CD14-positive monocyte (primary cell): ENCODE measurements around the gene KRTAP4-9. TPM values are rescaled to one million over a fixed set of nuclear protein-coding genes. Genes with fewer than 3 reads are reported as not detected.
"Not testable (repeated sequence)": the region's sequence is repeated elsewhere in the genome, so short reads cannot be mapped to it uniquely, and the experiment has no call there.

ENCODE experiments used
- DNase-seq, 3 donors: peaks; one replicate each; pipeline ENCODE4 v3.0.0-alpha.2; 2011 to 2022
- H2AFZ ChIP-seq: 2 replicates; pipeline ENCODE4 v1.6.0; 2012; ENCODE audit warnings: mild to moderate bottlenecking, low read depth, low read length, inconsistent platforms; ENCODE audit not compliant: insufficient read depth, poor library complexity, severe bottlenecking
- H3K27ac ChIP-seq, 2 donors: 1 replicate in 1 of 2; 2 replicates in 1 of 2; pipeline ENCODE4 v1.5.1; 2012 to 2013; ENCODE audit warnings: low read length in 2 of 2, control low read depth in 1 of 2, inconsistent platforms in 1 of 2, low read depth in 1 of 2, mild to moderate bottlenecking in 1 of 2
- H3K27me3 ChIP-seq, 2 donors: one replicate each; pipeline versions ENCODE4 v1.6.0 to v1.6.1; 2011 to 2013; ENCODE audit warnings: low read length in 2 of 2; ENCODE audit not compliant: control insufficient read depth in 2 of 2, insufficient read depth in 2 of 2
- H3K36me3 ChIP-seq, 2 donors: replicated peaks in 1 of 2; 1 replicate in 1 of 2; 2 replicates in 1 of 2; pipeline versions ENCODE4 v1.5.1 to v1.6.1; 2012 to 2013; ENCODE audit warnings: low read length in 2 of 2, control low read depth in 1 of 2, inconsistent platforms in 1 of 2, mild to moderate bottlenecking in 1 of 2; ENCODE audit not compliant: insufficient read depth in 2 of 2, control insufficient read depth in 1 of 2
- H3K4me1 ChIP-seq, 2 donors: 1 replicate in 1 of 2; 2 replicates in 1 of 2; pipeline versions ENCODE4 v1.5.1 to v1.6.1; 2012 to 2013; ENCODE audit warnings: low read length in 2 of 2, control low read depth in 1 of 2, inconsistent platforms in 1 of 2, mild to moderate bottlenecking in 1 of 2, moderate library complexity in 1 of 2; ENCODE audit not compliant: insufficient read depth in 2 of 2, control insufficient read depth in 1 of 2
- H3K4me2 ChIP-seq: replicated peaks from 2 replicates; pipeline ENCODE3; 2012; ENCODE audit warnings: low read length, moderate library complexity, mild to moderate bottlenecking; ENCODE audit not compliant: poor library complexity, severe bottlenecking; ENCODE audit errors: extremely low read depth
- H3K4me3 ChIP-seq, 3 experiments: fragments of 200-600 bp in 1 of 3; sonication (generic) in 1 of 3; replicated peaks in 1 of 3; 1 replicate in 2 of 3; 2 replicates in 1 of 3; pipeline ENCODE4 v1.5.1; 2011 to 2013; ENCODE audit warnings: low read length in 3 of 3, mild to moderate bottlenecking in 3 of 3, control low read depth in 2 of 3, low read depth in 2 of 3, inconsistent platforms in 1 of 3, moderate library complexity in 1 of 3
- H3K79me2 ChIP-seq: 2 replicates; pipeline ENCODE4 v1.6.0; 2012; ENCODE audit warnings: mild to moderate bottlenecking, control low read depth, inconsistent platforms, low read length, moderate library complexity; ENCODE audit not compliant: insufficient read depth
- H3K9ac ChIP-seq: 2 replicates; pipeline ENCODE4 v1.6.0; 2017; ENCODE audit warnings: low read length, mild to moderate bottlenecking; ENCODE audit not compliant: insufficient read depth, poor library complexity, severe bottlenecking
- H3K9me3 ChIP-seq, 2 donors: replicated peaks in 1 of 2; 1 replicate in 1 of 2; 2 replicates in 1 of 2; pipeline versions ENCODE4 v1.5.1 to v1.6.1; 2012 to 2013; ENCODE audit warnings: low read length in 2 of 2, control low read depth in 1 of 2; ENCODE audit not compliant: control insufficient read depth in 1 of 2, insufficient read depth in 1 of 2
- H4K20me1 ChIP-seq: 2 replicates; pipeline ENCODE4 v1.6.0; 2012; ENCODE audit warnings: mild to moderate bottlenecking, low read length, control low read depth, moderate library complexity; ENCODE audit not compliant: insufficient read depth
- H3K27ac Mint-ChIP-seq, 7 donors: one replicate each; pipeline ENCODE4 v1.8.0; 2020; ENCODE audit warnings: mild to moderate bottlenecking in 7 of 7, mixed read lengths in 7 of 7, moderate library complexity in 6 of 7, inconsistent platforms in 2 of 7
- H3K27me3 Mint-ChIP-seq, 3 donors: one replicate each; pipeline ENCODE4 v1.8.0; 2021 to 2022; ENCODE audit warnings: low read depth in 3 of 3, mild to moderate bottlenecking in 3 of 3, mixed read lengths in 3 of 3, moderate library complexity in 3 of 3, inconsistent platforms in 1 of 3
- H3K36me3 Mint-ChIP-seq, 2 donors: one replicate each; pipeline ENCODE4 v1.8.0; 2020; ENCODE audit warnings: mixed read lengths in 2 of 2, inconsistent platforms in 1 of 2, mild to moderate bottlenecking in 1 of 2
- H3K4me1 Mint-ChIP-seq: one replicate; pipeline ENCODE4 v1.8.0; 2020; ENCODE audit warnings: mild to moderate bottlenecking, mixed read lengths
- H3K4me3 Mint-ChIP-seq, 2 donors: one replicate each; pipeline ENCODE4 v1.8.0; 2020; ENCODE audit warnings: mild to moderate bottlenecking in 2 of 2, mixed read lengths in 2 of 2, moderate library complexity in 1 of 2
- H3K9me3 Mint-ChIP-seq, 7 donors: one replicate each; pipeline ENCODE4 v1.8.0; 2020 to 2022; ENCODE audit warnings: mixed read lengths in 7 of 7, mild to moderate bottlenecking in 6 of 7, moderate library complexity in 6 of 7, inconsistent platforms in 2 of 7
- WGBS: methylation state at CpG from one replicate; pipeline ENCODE4 v1.1.5; 2013; ENCODE audit warnings: missing lambda C conversion rate; ENCODE audit not compliant: insufficient coverage; 5-methylcytosine and 5-hydroxymethylcytosine counted together
- intact Hi-C, 2 donors: fragments of 100-400 bp; cut with micrococcal nuclease; formaldehyde crosslinking; loops; one replicate each; pipeline versions ENCODE4 v1.15.0 to v1.15.1; 2023
- polyA plus RNA-seq, 3 donors: library from polyadenylated mRNA; depleted of rRNA in 1 of 3; unstranded in 2 of 3; stranded (reverse) in 1 of 3; fragments of 300-500 nt in 2 of 3; fragments of >200 nt in 1 of 3; fragmentation: Illumina TruSeq in 2 of 3; gene quantifications; 1 replicate in 2 of 3; 2 replicates in 1 of 3; pipeline ENCODE4 v1.2.3, GENCODE V29; 2012 to 2021
- TF ChIP-seq, protein P1 (sequence below): fragments of 200-600 bp; IDR thresholded peaks from one replicate; pipeline ENCODE4 v1.8.0; 2022; ENCODE audit warnings: antibody characterized with exemption, mild to moderate bottlenecking

Gene KRTAP4-9
- polyA plus RNA-seq, 3 donors: not detected

DNA sequence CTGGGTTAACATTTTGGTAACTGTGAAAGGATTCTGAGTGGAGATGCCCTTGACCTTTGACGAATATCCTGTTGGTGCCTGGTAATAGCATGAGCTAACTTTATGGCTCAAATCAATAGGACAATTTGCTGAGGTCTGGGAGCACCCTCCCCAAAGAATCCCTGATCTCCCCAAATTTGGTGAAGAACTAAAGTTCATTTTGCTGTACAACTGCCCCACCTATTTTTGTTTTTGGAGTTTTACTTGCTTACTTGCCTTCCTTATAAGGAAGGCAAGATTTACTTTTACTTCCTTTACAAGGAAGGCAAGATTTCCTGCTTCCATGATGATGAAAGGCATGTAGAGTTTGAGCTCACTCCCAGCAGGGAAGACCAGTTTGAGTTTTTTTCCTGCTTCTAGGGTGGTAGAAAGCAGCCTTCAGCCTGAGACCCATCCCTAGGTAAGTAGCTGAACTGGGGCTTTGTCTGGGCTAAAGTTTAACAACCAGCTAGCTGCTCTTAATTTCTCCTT is 2.8 kb downstream of the KRTAP4-9 start:
- WGBS: no CpG with 5 or more reads among the region's 1 CpG
- intact Hi-C loops: no loop called here
- TF ChIP-seq, protein P1, sequence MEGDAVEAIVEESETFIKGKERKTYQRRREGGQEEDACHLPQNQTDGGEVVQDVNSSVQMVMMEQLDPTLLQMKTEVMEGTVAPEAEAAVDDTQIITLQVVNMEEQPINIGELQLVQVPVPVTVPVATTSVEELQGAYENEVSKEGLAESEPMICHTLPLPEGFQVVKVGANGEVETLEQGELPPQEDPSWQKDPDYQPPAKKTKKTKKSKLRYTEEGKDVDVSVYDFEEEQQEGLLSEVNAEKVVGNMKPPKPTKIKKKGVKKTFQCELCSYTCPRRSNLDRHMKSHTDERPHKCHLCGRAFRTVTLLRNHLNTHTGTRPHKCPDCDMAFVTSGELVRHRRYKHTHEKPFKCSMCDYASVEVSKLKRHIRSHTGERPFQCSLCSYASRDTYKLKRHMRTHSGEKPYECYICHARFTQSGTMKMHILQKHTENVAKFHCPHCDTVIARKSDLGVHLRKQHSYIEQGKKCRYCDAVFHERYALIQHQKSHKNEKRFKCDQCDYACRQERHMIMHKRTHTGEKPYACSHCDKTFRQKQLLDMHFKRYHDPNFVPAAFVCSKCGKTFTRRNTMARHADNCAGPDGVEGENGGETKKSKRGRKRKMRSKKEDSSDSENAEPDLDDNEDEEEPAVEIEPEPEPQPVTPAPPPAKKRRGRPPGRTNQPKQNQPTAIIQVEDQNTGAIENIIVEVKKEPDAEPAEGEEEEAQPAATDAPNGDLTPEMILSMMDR: no peak
- H3K36me3 ChIP-seq: no peaks in the 10 kb centered on the region
- no peak overlapping the region for H2AFZ ChIP-seq
- no peak overlapping the region for H3K27ac ChIP-seq
- no peak overlapping the region for H3K4me3 Mint-ChIP-seq
- H3K9me3 Mint-ChIP-seq: peaks cover 2 to 15% (median 7%) of the 10 kb centered on the region in 7 donors
- H3K4me1 Mint-ChIP-seq: peaks cover 8% of the 10 kb centered on the region
- H3K36me3 Mint-ChIP-seq: no peaks in the 10 kb centered on the region
- no peak overlapping the region for H3K27ac Mint-ChIP-seq
- no peak overlapping the region for H3K4me2 ChIP-seq
- no peak overlapping the region for H3K9ac ChIP-seq
- H3K4me3 ChIP-seq: no peak overlapping the region
- no peaks in the 10 kb centered on the region for H3K79me2 ChIP-seq
- H3K4me1 ChIP-seq: peaks cover 5 to 15% of the 10 kb centered on the region in 2 donors
- H3K9me3 ChIP-seq: no peaks in the 10 kb centered on the region
- peaks cover 0 to 3% (median 1%) of the 10 kb centered on the region in 3 donors for H3K27me3 Mint-ChIP-seq
- no peak for DNase-seq
- no peaks in the 10 kb centered on the region for H3K27me3 ChIP-seq
- no peaks in the 10 kb centered on the region for H4K20me1 ChIP-seq

DNA sequence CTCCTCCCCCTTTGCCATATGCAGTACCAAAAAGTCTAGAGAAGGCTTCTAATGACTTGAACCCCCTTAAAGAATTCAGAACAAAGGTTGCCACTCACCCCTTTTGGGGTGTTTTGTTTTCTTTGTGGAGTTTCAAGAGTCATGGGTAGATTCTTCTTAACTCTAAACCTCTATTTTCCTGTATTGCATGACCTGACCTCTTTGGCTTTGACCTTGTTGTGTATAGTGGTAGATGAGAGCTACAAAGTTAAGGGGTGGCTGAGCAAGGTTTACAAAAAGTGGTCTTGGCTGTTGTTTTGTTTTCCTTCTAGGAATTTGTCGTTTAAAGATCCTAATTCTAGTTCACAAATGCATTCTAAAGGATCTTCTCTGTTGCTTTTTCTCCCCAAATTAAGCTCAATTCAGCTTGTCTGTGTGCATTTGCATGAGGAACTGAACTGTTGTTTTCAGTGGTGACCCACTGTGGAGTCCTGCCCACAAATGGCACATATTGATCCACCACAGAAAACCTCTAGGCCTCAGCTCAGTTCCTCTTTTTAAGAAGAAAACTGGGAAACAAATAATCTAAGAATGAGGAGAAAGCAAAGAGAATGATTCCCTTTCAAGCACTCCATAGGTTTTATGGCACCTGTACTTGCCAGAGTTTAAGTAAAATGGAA is 3.7 kb downstream of the KRTAP4-9 start:
- WGBS: no CpG with 5 or more reads among the region's 1 CpG
- H3K4me3 Mint-ChIP-seq, H3K27ac Mint-ChIP-seq, H4K20me1 ChIP-seq, H3K27me3 Mint-ChIP-seq, H3K27ac ChIP-seq, H3K9ac ChIP-seq, H3K79me2 ChIP-seq, H3K4me3 ChIP-seq, H3K27me3 ChIP-seq, H3K36me3 ChIP-seq, H3K4me2 ChIP-seq, H3K4me1 Mint-ChIP-seq, H3K36me3 Mint-ChIP-seq, H2AFZ ChIP-seq, DNase-seq, intact Hi-C loops, H3K9me3 ChIP-seq: not testable (repeated sequence)
- H3K4me1 ChIP-seq: peaks cover 5 to 15% of the 10 kb centered on the region in 2 donors
- H3K9me3 Mint-ChIP-seq: peaks cover 2 to 18% (median 7%) of the 10 kb centered on the region in 7 donors
